HG03342 (cell line): Measurements from ENCODE around the gene MRAP.

Experiments
- ATAC-seq: cut with Tn5 transposase; IDR thresholded peaks from one replicate; pipeline ENCODE4 v1.9.1; 2021; ENCODE audit warnings: mild to moderate bottlenecking, moderate library complexity; ENCODE audit not compliant: unreplicated experiment

The MRAP gene

DNA sequence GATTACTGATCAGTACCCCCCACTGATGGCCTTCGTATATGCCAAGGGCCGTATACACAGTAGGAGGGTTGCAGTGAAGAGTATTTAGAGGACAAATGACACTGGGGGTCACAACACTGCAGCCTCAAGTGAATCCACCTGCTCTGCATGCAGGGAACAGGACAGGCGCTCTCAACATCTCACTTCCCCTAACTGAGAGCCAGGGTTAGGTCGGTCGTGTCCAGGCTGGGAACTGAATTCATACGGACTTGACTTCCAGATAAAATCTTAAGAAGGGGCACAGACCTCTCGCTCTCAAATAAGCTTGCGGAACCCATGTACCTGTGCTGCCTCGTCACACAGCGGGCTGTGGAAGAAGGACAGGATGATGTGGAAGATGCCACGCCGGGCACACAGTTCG, 22.8 kb downstream of the MRAP start:
- ATAC-seq: no peak

GRCh38 chr21:32322103-32322502, 23.4 kb downstream of the MRAP start:
- ATAC-seq: no peak

- no peak for ATAC-seq
Measured at GRCh38 chr21:32322676-32323075, 24.0 kb downstream of the MRAP start.

DNA sequence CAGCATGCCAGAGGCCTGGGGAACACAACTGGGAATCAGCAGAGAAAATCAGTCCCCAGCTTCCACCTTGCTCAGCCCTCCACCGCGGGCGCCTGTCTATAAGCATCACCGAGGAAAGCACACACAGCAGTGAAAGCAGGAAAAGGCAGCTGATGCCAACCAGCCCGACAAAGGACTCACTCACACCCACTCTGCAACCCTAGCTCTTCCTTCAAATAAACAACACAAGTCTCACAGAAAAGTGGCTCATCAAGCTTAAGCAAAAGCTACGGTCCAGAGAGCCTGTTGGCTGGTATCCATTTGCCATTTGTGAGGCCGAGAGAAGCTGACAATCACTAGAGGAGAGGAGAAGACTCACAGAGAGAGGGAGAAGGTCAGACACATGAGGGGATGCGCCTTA, 27.1 kb downstream of the MRAP start:
- no peak for ATAC-seq

DNA sequence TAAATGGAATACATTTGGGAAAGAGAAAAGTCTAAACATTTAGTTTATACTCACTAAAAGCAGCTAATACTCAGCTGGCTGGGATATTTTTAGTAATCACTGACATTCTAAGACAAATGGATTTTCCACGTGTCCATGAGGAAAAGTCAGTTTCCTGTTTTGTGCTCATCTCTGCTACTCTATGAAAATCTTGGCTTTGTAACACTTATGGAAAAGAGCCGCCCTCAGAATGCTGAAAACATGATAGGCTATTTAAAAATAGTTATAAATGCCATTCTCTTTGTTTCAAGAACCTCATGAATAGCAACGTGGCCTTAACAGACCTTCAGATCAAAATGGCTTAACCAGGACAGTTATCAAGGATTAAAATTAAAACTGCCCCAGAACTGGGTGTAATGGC, 29.9 kb downstream of the MRAP start:
- ATAC-seq: no peak

DNA sequence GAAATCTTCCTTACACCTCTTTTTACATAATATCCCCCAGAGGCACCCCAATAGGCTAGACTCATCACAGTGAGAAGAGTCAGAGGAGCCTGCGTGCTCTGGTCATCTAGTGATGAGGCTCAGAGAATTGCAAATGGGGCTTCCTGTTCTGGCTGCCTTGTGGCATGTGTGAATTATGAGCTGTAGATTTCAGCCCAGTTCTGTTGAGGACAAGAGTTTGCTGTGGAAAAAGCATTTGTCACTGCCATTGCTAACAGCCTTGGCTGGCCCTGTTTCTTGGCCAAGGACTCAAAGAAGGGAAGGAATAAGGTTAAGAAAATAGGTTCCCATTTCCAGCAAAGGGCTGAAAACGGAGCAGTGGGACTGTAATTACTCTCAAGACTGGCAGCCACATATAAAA, 30.7 kb downstream of the MRAP start:
- ATAC-seq: no peak

DNA sequence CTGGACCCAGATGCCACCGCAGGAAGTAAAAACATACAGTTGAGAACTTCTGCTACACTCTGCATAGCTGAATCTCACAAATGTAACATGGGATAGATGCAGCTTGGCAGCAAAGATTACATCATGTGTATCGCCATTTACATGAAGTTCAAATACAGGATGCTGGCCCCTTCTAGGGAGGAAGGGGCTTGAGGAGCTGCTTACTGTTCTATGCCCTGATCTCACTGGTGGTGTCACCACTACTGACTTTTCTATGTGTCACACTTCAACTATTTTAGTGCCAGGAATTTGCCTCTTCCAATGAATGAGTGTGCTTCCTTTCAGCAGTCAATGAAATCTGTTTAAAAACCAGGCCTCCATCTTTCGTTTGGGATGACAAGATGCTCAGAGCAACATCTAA, 31.1 kb downstream of the MRAP start:
- ATAC-seq: no peak

DNA sequence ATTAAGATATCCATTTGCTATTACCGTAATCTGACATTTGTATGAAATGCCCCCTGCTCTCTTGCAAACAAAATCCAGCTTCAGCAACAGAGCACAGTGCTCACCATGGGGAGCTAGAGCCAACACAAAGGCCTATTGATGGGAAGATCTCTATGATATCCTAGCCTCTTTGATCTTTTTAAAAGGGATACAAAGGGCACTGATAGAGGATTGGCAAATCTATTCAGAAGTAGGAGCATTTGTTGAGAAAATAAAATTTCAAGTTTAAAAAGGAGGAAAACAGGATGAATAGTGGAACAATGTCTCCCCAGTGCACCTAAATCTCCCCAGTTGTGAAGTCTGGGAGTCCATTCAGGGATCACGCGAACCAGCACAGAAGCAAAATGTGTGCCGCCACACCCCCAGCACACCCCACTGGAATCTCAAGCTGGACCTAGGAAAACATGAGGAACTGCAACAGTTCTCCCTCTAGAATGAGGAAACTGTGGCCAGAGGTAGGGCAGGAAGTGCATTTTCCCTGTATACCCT, 32.2 kb downstream of the MRAP start:
- ATAC-seq: no peak

GRCh38 chr21:32331444-32332305, 33.0 kb downstream of the MRAP start:
- ATAC-seq: no peak

- ATAC-seq: no peak
Measured at GRCh38 chr21:32332463-32332951, 33.9 kb downstream of the MRAP start.

DNA sequence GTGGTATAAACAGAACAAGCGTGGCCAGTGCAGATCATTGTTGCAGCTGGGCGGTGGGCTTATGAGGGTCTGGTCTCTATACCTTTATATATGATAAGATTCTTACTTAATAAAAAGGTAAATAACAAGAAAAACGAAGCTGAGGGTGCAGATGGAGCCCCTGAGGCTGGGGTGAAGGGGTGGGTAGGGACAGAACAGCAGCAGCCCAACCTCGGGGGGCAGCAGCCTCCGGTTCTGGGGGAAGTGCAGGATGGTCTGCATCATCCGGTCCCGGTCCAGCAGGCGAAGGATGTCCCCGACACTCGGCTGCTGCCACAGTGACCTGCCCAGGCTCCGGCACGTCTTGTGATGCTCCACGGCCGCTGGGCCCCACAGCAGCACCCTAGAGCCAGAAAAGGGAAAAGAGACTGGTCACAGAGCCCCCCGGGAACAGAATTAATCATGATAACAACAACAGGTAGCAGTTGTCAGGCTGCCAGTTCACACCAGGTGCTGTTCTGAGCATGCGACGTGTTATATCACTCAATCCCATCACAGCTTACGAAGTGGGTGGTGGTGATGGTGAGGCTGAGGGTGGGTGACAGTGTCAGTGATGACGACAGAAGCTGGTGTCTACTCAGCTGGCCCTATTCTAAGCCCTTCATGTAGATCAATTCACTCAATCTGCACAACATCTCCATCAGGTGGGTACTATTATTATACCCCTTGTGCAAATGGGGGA, 35.5 kb downstream of the MRAP start:
- no peak for ATAC-seq

GRCh38 chr21:32334980-32335531, 36.4 kb downstream of the MRAP start:
- no peak for ATAC-seq

DNA sequence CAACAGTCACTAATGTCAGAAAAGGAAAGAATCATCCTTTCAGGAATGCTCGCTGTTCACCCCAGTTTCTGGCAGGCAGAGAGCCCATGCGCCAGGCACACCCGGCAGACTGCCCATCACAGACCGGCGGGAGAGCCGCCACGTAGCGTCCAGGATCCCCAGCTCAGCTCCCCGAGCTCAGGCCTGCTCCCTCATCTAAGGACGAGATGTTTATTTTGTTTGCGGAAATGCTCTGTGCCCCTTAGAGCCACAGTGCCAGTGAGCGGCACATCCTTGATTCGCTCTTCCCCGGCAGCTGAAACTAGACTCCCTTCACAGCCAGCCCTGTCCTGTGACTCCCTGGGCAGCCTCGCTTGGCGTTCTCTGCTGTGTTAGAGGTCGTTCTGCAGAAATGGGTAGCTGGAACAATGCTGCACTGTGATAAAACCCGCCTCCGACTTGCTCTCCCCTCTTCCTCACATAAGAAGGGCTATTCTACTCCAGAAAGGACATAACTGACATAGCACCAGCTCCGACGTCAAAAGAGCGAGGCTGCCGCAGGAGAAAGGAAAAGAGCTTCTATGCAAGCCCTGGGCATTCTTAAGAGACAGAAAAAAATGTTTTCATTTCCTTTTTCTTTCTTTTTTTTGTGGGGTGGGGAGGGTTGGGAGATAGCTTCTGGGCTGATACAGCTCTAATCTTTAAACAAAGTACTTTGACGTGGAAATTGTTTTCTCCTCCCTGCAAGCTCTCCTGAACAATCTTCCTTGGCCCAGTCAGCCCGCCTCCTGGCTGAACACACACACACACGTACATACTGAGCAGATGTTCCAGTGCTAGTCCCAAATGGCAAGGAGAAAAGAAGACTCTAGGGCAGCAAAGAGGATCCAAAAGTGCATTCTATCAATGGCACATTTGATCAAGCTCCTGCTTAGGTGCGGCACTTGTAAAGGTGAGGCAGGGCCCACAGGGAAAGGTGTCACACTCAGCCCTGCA, 37.2 kb downstream of the MRAP start:
- no peak for ATAC-seq

DNA sequence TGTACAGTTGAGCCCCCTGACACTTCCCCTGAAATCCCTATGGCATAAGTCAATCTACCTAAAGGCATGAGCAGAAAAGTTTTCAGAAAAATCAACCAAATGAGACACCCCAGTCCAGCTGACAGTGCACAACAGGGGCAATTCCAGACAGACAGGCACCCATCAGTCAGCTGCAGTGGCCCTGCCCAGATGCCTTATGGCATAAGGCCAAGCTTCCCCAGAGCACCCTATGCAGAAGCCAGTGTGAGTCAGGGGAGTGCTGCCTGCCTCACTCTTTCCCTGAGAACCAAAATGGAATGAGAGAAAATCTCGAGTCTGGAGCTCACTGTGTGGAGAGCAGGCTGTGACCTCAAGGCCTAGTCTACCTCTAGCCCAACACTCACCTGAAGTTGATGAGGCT, 38.1 kb downstream of the MRAP start:
- ATAC-seq: no peak

DNA sequence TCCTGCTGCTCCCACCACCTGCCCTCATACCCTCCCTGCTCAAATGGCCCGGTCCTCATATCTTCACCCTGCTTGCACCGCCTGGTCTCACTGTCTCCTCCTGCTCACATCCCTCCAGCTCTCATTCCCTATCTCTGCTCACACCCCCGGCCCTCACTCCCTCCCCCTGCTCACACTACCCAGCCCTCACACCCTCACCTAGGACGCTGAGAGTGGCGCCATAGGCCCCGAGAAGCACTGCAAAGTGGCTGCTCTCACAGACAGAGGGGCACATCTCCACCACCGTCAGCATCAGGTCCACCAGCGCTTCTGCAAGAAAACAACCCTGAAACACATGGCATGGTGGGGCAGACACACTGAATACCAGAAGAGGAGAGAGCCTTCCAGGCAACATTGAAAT, 38.6 kb downstream of the MRAP start:
- ATAC-seq: no peak

- ATAC-seq: no peak
Measured at GRCh38 chr21:32338209-32338921, 39.7 kb downstream of the MRAP start.

DNA sequence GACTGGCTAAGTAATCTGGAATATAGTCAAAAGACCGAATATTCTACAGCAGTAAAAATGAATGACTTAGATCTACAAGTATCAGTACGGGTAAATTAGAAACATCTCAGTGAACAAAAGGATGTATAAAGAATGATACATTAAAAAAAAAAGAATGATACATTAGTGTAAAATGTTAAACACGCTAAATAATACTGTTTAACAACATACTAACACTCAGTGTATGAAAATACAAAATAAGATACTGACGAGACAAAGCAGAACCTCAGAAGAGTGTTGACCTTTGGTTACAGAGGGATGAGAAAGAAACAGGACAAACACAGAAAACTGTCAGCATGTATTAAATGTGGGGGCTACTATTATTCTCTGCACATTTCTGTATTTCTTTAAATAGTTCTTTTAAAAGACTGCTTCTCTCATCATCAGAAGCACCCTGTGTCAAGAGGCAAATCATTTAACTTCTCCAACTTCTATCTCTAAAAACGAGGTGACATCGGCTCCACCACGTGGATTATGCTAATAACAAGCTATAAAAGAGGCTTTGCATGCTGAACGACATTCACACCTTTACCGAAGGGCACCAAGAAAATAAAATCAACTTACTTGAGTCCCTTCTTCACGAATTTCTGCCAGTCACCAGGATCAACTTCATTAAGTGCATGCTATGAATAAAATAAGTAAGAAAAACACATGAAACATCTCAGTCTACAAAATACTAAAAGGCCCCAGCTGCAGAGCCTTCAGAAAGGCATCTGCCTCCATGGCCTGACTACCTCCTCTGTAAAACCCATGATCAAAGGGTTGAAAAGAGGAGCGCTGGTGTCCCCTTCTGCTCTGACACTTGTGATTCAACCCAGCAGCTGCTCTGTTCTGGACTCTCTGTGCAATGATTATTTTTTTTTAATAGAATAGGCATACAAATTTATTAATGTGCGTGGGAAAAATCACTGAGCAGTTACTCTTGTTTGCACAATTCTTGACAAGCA, 42.5 kb downstream of the MRAP start:
- no peak for ATAC-seq

DNA sequence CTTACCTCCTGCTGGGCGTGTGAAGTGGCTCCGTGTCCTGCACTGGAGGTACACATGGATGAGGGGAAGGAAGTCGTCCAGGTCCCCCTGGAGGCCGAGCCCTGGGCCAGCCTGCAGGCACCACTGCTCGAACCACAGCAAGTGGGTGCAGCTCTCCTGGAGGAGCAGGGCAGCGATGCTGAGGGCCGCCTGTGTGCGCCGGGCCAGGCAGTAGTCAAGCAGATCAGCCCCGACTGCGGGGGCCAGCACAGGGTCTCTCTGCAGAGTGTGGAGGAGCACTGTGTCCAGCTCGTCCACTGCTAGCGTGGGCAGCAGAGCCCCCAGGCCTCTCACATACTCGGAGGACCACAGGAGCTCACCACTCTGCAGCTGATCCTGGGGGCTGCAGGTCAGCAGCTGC, 48.3 kb downstream of the MRAP start:
- ATAC-seq: no peak

DNA sequence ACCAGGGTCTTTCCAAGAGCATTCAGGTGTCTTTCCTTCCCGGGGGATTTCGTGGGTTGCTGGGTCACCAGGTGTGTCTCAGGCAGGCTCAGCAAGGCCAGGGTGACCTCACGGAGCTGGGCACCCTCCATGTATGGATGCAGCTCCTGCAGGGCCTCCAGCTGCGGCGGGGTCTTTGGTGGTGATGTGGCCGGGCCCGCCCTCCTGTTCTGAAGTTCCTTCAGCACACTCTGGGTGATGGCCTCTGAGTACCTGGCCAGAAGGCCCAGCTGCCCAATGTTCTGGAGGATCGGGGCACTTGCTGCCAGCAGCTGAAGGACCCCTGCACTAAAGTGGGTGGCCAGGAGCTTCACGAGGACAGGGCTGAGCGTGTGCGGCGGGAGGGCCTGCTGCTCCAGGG, 48.7 kb downstream of the MRAP start:
- no peak for ATAC-seq
